ENCODE results near the gene FOXB2.

- TF ChIP-seq SUZ12 (IDR thresholded peaks at IDR 0.05) (no peak), SP1 (IDR thresholded peaks at IDR 0.05) (no peak), FOXK2 (IDR thresholded peaks at IDR 0.05) (no peak), ZNF384 (IDR thresholded peaks at IDR 0.05) (no peak), HDGF (IDR thresholded peaks at IDR 0.05; ENCODE audit: borderline replicate concordance) (no peak), FOXM1 (IDR thresholded peaks at IDR 0.05; ENCODE audit: borderline replicate concordance) (no peak), BHLHE40 (IDR thresholded peaks at IDR 0.05; ENCODE audit: borderline replicate concordance) (no peak), NFRKB (IDR thresholded peaks at IDR 0.05) (no peak), L3MBTL2 (conservative IDR thresholded peaks at IDR 0.05) (no peak)
Observed at GRCh38 chr9:77018969-77019235, 553 bp upstream of the FOXB2 start.
